NCI-H510A (cell line): Measurements from ENCODE around the gene STEAP3.

ENCODE experiments used
- DNase-seq: peaks from one replicate; lab custom pipeline; 2025; lab: John Stamatoyannopoulos, UW

STEAP3 gene

DNA sequence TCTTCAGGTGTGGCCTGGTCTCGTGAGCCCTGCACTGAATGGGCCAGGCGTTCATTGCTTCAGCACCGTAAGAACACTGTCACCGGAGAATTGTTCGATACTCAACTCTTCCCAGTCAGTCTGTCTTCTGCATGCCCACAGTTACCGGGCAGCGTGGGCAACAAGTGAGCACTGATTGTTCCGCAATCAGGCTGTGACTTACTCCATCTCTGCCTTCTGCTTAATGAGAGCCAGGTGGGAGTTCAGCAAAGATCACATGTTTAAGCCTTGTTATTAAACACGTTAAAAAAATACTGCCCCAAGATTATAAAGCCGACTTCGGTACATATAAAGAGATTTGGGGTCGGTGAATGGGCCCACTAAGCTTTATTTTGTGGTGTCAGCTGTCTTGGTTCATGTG lies 3.7 kb downstream of the STEAP3 start:
- no peak for DNase-seq

- no peak for DNase-seq
These were observed 4.5 kb downstream of the STEAP3 start for GRCh38 chr2:119228136-119228535.

GRCh38 chr2:119228964-119229363 lies 5.3 kb downstream of the STEAP3 start:
- DNase-seq: no peak

DNA sequence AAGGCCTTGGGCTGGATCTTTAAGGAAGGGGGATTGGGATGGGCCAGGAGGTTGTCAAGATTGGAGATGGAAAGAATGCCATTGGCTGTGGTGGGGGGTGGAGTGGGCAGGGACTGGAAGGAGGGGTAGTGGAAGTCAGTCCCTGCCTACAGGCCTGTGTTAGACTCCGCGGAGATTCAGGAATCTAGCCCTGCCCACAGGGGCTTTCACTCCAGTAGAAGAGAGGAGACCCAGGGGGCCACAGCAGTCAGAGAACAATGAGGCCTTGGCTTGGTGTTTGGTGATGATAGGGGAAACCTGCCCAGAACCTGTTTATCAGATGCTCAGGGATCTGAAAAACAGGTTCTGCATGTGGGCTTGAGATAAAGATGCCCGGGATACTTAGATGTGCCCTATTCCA lies 6.1 kb downstream of the STEAP3 start:
- DNase-seq: no peak

DNA sequence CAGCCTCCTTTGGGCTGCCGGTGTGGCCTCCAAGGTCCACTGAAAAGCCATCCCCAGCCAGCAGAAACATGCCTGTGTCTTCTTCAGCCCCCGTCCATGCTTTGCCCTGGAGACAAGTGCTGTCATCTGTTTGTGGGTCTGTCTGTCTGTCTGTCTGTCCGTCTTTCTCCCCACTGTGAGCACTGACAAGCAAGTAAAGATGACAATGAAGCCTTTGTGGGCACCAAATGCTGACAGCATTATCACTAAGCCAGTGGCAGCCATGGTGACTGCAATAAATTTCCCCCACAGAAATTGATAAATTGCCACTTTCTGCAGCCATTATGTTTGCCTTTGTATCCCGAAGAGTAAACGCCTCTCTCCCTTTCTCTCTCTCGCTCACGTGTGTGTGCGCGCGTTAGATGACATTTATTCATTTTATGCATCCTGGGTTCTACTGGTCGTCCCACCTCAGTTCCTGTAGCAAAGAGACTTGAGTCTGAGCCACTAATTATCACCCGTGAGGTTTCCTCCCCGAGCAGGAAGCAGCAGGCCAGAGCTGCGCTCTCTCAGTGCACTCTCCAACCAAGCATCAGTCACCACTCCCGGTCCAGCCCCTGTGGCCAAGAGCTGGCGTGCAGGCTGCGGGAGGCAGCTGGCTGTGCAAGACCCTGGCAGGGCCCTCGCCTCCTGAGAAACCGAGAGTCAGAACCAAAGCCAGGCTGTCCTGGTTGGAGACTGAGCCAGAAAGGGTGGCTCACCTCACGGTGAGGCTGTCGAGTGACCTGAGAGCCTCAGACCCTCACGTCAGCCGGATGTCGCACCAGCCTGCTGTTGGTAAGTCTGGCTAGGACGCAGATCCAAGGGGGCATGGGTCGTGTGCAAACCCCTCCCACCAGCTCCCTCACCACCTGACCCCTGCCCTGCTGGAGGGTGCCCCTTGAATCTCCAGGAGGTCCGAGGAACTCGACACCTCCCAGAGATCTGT lies 6.9 kb downstream of the STEAP3 start:
- DNase-seq: no peak

DNA sequence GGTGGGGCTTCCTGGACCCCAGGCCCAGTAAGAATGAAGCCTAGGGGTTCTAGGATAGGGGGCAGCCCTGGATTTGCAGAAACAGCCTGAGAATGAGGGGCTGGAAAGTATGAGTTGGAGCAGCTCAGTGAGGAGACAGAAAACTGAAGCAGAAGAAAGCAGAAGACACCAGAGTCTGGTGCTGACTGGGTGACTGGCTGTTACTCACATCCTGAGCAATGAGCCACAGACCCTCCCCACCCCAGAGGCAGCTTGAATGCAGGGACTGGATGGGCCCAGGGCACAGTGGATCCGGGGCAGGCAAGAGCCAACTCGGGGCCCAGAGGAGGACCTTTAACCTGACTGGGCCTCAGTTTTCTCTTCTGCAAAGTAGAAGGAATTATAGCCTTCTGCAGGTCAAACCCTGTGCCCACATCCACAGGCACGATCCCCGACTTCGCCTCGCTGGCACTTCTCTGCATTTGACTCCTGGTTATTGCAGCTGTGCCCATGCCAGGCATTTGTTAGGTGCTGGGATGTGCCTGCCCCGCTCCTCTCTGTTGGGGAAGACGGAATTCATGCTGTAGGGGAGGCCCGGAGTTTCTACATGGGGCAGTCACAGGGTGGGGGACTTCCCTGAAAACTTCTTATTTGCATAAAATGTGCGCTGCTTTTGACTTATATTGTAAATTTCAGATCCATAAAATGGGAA lies 8.5 kb downstream of the STEAP3 start:
- no peak for DNase-seq

DNA sequence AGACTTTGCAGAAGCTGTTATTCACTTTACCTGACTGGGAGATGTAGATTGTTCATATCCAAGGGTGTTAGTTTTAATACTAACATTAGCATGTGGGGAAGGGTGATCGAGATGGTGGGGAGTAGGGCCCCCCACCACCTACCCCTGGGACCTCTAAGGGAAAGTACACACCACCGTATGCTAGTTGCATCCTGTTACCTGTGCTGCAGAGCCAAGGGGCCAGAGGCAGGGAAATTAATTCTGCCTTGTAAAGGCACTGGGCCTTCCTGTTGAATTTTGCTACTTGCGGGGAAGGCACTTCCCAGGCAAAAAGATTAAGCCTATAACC lies 9.0 kb downstream of the STEAP3 start:
- DNase-seq: no peak

DNA sequence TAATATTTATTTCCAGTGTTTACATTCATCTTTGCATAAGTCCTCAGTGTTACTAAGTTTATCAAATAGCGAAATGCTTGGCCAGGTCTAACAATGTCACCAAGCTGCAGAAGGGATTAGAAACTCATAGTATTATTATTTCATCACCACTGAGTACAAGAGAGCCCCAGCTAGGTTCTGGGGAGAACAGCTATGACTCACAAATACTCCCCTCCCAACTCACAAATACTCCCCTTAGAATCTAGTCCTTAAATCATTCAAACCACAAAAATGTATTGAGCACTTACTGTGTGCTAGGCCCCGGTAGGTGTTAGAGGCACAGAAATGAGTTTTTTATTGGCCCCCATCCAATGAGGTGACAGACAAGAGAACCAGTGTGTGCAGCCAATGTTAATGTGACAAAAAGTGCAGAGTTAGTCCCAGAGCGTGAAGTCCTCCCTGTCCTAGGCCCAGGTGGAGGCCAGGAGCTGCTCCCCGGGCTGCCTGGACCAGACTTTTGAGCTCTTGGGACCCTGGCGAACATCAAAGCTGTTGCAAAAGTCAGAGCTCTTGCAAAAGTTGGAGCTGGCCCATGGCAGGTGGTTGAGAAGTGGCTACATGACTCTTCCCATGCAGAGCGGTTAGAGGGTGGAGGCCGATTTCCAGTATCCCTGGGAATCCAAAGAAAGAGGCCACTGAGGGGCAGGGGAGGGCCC lies 9.8 kb downstream of the STEAP3 start:
- no peak for DNase-seq

- no peak for DNase-seq
These were observed 10.7 kb downstream of the STEAP3 start for GRCh38 chr2:119234021-119235019.

DNA sequence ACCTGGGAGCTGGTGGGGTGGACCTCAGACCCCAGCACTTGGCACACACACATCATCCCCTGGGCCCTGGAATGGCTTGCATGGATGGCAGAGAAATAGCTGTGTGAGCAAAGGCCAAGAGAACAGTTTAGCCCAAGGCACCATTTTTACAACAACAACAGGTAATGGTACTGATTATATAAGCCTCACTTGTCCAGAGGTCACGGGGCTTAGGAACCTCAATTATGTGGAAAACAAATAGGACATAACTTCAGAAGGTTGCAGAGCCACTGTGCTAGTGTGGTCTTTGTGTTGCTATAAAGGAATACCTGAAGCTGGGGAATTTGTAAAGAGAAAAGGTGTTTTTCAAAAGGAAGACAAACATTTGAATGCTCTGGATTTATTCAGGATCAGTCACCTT lies 13.2 kb downstream of the STEAP3 start:
- no peak for DNase-seq

DNA sequence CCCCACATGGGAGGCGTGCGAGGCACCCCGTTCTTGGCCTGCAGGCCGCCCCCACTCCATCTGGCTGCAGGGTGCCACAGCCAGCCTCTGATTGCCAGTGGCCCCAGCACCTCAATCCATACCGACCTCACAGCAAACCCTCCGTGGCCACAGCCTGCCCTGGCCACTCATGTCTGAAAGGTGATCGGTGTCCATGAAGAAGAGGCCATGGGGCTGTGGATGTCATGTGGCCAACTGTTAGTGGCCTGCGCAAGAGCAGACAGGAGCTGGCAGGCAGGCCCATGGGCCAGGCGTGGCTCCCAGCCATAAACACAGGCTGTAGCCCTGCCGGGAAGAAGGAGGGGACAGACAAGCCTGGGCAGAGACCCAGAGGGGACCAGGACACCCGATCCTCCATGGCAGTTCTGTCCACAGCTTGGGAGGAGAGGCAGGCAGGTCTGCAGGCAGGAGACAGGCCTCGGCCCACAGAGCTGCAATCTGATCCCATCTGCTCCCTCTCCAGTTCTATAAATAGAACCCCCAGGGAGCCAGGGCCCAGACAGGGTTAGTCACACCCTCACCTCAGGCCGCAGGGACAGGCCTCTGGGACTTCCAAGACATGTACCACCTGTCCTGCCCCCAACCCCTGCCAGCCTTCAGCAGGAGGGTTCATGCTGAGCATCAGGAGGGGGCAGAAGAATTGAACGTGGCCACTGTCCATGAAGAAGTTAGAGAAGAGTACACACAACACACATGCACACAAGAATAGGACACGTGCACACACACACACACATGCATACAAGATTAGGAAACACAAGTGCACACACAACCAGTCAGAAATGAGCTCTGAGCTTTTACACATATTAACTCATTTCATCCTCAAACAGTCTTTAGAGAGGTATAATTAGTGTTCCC lies 16.9 kb downstream of the STEAP3 start:
- peak; percentile 96 for DNase-seq

DNA sequence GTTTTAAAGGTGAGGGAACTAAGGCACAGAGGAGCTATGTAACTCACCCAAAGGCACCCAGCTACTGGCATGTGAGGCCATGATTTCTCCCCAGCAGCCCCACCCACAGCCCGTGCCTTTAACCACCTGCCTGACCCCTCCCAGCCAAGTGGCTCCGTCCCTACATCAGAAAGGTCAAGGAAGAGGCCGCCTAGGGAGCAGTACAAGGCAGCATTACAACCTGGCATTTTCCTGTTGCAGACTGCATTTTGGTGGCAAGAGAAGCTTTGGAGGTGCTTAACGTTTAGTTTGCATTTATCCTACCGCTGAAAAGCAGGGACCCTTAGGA lies 17.5 kb downstream of the STEAP3 start:
- no peak for DNase-seq

- peak; percentile 65 for DNase-seq
These were observed 18.9 kb downstream of the STEAP3 start for GRCh38 chr2:119242276-119243119.

DNA sequence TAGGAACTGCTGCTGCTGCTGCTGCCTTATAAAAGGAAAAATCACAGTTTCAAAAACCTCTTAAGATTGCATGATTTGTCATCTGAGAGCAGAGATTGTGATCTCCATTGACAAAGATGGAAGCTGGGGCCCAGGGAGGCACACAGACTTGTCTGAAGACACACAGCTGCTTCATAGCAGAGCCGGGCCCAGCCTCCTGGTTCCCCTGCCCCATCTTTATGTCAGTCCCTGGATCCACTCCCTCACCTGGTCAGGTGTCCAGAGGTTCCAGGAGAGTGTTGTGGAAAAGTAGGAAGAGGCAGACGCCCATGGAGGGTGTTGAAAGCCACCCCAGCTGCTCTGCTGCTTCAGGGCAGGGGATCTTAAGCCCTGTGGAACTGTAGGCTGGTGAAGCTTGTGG lies 20.0 kb downstream of the STEAP3 start:
- no peak for DNase-seq

GRCh38 chr2:119245076-119245840 lies 21.6 kb downstream of the STEAP3 start:
- no peak for DNase-seq

GRCh38 chr2:119245841-119246230 lies 22.2 kb downstream of the STEAP3 start:
- DNase-seq: no peak

DNA sequence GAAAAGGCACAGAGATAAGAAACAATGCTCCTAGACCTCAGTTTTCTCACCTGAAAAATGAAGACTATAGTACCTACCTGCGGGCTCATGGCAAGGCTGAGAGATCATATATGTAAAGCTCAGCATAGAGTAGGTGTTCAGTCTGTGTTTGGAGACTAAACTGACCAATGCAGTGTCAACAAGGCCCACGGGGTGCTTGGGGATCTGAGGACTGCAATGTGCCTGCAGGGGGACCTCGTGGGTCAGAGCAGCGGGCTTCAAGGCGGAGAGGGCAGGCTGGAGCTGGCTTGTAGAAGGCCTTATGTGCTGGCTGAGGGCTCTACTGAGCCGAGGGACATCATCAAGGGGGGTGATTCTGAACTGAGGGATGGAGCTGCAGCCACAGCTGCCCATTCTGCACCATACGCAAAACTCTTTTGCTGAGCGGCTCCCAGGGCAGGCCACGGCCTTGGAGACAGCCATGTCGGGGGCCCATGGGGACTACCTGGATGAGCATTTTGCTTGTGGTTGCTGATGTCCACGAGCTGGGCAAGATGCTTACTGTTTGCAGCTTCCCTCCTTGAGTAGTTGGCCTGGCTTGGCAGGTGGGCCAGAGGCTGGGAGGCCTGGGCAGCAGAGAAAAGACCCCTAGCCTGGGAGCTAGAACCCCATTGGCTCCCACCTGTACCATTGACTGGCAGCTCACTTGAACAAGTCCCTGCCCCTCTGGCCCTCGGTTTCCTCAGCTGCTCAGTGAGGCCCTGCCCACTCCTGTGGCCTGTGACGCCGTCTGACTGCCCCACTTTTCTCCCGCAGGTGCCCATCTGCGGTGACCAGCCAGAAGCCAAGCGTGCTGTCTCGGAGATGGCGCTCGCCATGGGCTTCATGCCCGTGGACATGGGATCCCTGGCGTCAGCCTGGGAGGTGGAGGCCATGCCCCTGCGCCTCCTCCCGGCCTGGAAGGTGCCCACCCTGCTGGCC lies 23.5 kb downstream of the STEAP3 start:
- DNase-seq: no peak

- no peak for DNase-seq
These were observed 24.2 kb downstream of the STEAP3 start for GRCh38 chr2:119247844-119248271.
